ENCODE results near the gene ALG11.

The ALG11 gene

GRCh38 chr13:52011632-52012511 lies at the start of gene ALG11:
ALG11 (plus strand) TSS chr13:52012398; CDS start chr13:52012419, 21 bp downstream.
- DNase-seq (ENCODE audit: extremely low read depth, low read depth), result peak; percentile 93
- no peak for TF ChIP-seq CTCF (IDR thresholded peaks at IDR 0.05; ENCODE audit: low read depth, low read length, missing control alignments)
- peak within 1 kb of the TSS; percentile 71 for H3K4me3 ChIP-seq (replicated peaks; ENCODE audit: low read depth, low read length)

- TF ChIP-seq CTCF (IDR thresholded peaks at IDR 0.05; ENCODE audit: low read depth, low read length, missing control alignments), result no peak
- H3K4me3 ChIP-seq (replicated peaks; ENCODE audit: low read depth, low read length), result no peak overlapping the region
- no peak for DNase-seq (ENCODE audit: extremely low read depth, low read depth)
These were observed 46.0 kb upstream of the ALG11 start for GRCh38 chr13:51966186-51966585.

GRCh38 chr13:51967482-51968446 lies 44.4 kb upstream of the ALG11 start:
- H3K4me3 ChIP-seq (replicated peaks; ENCODE audit: low read depth, low read length), result no peak overlapping the region
- TF ChIP-seq CTCF (IDR thresholded peaks at IDR 0.05; ENCODE audit: low read depth, low read length, missing control alignments), result no peak
- no peak for DNase-seq (ENCODE audit: extremely low read depth, low read depth)

- TF ChIP-seq CTCF (IDR thresholded peaks at IDR 0.05; ENCODE audit: low read depth, low read length, missing control alignments), result no peak
- no peak overlapping the region for H3K4me3 ChIP-seq (replicated peaks; ENCODE audit: low read depth, low read length)
- no peak for DNase-seq (ENCODE audit: extremely low read depth, low read depth)
These were observed 41.8 kb upstream of the ALG11 start for GRCh38 chr13:51970349-51970748.

- no peak overlapping the region for H3K4me3 ChIP-seq (replicated peaks; ENCODE audit: low read depth, low read length)
- DNase-seq (ENCODE audit: extremely low read depth, low read depth), result no peak
- no peak for TF ChIP-seq CTCF (IDR thresholded peaks at IDR 0.05; ENCODE audit: low read depth, low read length, missing control alignments)
These were observed 40.4 kb upstream of the ALG11 start for GRCh38 chr13:51971520-51972426.

- no peak overlapping the region for H3K4me3 ChIP-seq (replicated peaks; ENCODE audit: low read depth, low read length)
- DNase-seq (ENCODE audit: extremely low read depth, low read depth), result no peak
- TF ChIP-seq CTCF (IDR thresholded peaks at IDR 0.05; ENCODE audit: low read depth, low read length, missing control alignments), result no peak
These were observed 37.7 kb upstream of the ALG11 start for GRCh38 chr13:51974482-51974881.

Measured in HFF-Myc (cell line).